Esophagus (tissue), 2 donors: ENCODE results near the gene ROCK1. TPM values are rescaled to one million over a fixed set of nuclear protein-coding genes. Genes with fewer than 3 reads are reported as not detected.

Experiments
- H3K27ac ChIP-seq, 2 donors: one replicate each; pipeline ENCODE4 v1.5.1; 2013; ENCODE audit warnings: low read depth in 2 of 2, mild to moderate bottlenecking in 2 of 2, inconsistent platforms in 1 of 2, low read length in 1 of 2, moderate library complexity in 1 of 2
- H3K27me3 ChIP-seq, 2 donors: one replicate each; pipeline ENCODE4 v1.6.1; 2013; ENCODE audit warnings: low read length in 2 of 2, control low read depth in 1 of 2, mild to moderate bottlenecking in 1 of 2; ENCODE audit not compliant: insufficient read depth in 2 of 2, control insufficient read depth in 1 of 2
- H3K36me3 ChIP-seq, 2 donors: one replicate each; pipeline ENCODE4 v1.6.1; 2013; ENCODE audit warnings: low read length in 1 of 2; ENCODE audit not compliant: control insufficient read depth in 2 of 2, insufficient read depth in 2 of 2
- H3K4me1 ChIP-seq, 2 donors: one replicate each; pipeline ENCODE4 v1.6.1; 2013; ENCODE audit warnings: low read length in 1 of 2; ENCODE audit not compliant: control insufficient read depth in 2 of 2, insufficient read depth in 2 of 2
- H3K4me3 ChIP-seq, 2 donors: one replicate each; pipeline ENCODE4 v1.5.1; 2013; ENCODE audit warnings: low read length in 2 of 2, mild to moderate bottlenecking in 2 of 2, low read depth in 1 of 2, moderate library complexity in 1 of 2
- H3K9me3 ChIP-seq, 2 donors: one replicate each; pipeline ENCODE4 v1.6.1; 2013; ENCODE audit warnings: mild to moderate bottlenecking in 2 of 2, low read depth in 1 of 2, low read length in 1 of 2, moderate library complexity in 1 of 2; ENCODE audit not compliant: control insufficient read depth in 2 of 2, insufficient read depth in 1 of 2
- WGBS, 2 donors: extraction: QIAGEN DNeasy Blood & Tissue Kit; methylation state at CpG; one replicate each; pipeline ENCODE4 v1.1.7; 2013; 5-methylcytosine and 5-hydroxymethylcytosine counted together
- polyA plus RNA-seq, 2 donors: library from polyadenylated mRNA; stranded (reverse); fragments of 200-250 nt; gene quantifications; one replicate each; pipeline ENCODE4 v1.2.3, GENCODE V29; 2013
- donor health status: healthy with polysubstance abuse.
- donor health status: Bipolar disorder and iron deficiency.

ROCK1 gene
- polyA plus RNA-seq, 2 donors: 6.0 to 8.8 TPM

DNA sequence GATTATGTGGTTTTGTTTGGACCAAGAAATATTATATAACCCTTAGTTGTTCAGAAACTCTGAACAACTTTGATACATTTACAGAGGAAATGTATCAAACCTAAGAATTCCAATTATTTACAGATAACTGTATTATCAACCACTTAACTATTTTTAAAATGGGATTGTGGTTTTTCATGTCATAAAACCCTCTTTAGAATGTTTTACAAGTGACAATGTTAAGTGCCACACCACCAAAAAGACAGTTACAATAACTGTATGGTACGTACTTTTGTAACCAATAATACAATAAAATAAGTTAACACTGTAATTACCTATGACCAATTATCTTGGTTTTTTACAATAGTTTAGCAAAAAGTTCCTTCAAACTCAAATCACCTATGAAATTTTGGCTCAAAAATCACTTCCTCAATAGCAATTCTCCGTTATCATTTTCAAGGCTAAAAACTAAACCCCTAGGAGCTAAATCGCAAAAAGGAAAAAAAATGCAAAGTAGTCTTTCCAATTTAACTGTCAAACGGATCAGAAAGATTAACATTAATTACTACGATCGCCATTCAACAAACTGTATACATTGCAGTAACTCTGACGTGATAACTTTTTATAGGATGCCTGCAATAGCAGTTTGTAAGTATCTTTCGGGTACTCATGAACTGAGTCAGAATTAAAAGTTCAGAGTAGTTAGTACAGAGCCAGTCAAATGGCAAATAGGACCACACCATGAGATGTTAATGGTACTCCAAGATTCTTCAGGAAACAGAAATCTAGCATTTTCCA is 1.5 kb downstream of the ROCK1 start:
- Histone ChIP-seq H3K27me3 (no peaks in the 10 kb centered on the region), H3K4me1 (no peaks in the 10 kb centered on the region), H3K9me3 (no peaks in the 10 kb centered on the region), H3K4me3 (peak overlapping the region; percentile 71 to 96), H3K36me3 (no peaks in the 10 kb centered on the region), H3K27ac (peak overlapping the region in 1 of 2 donors; percentile 99)
- 1% methylated on average over 8 of the region's 8 CpGs for WGBS, 2 donors

GRCh38 chr18:21105936-21106335 is 5.7 kb downstream of the ROCK1 start:
- 71 to 78% methylated on average over 3 of the region's 3 CpGs for WGBS, 2 donors
- Histone ChIP-seq H3K4me3 (no peak overlapping the region), H3K27ac (no peak overlapping the region), H3K36me3 (no peaks in the 10 kb centered on the region), H3K27me3 (no peaks in the 10 kb centered on the region), H3K9me3 (no peaks in the 10 kb centered on the region), H3K4me1 (no peaks in the 10 kb centered on the region)

DNA sequence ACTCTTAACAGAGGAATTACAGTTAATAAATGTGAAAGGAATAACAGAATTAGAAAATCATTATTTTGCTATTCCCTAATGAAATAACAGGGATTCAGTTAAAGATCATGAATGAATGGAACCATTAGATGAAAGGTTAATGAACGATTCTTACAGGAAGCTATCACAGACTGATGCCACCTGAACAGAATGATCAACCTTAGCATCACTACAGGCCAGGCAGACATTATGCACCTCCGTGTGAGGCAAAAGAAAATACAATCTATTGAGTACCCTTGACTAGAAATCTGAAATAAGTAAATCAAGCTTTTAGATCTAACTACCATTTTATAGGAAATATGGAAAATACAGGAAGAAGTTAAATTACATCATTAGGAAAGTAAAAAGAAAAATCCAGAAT is 10.4 kb downstream of the ROCK1 start:
- 71 to 76% methylated on average over 2 of the region's 2 CpGs for WGBS, 2 donors
- Histone ChIP-seq H3K4me3 (no peak overlapping the region), H3K27me3 (no peaks in the 10 kb centered on the region), H3K27ac (no peak overlapping the region), H3K4me1 (peaks cover 0 to 2% of the 10 kb centered on the region in 2 donors), H3K36me3 (no peaks in the 10 kb centered on the region), H3K9me3 (no peaks in the 10 kb centered on the region)

- Histone ChIP-seq H3K4me1 (peaks cover 0 to 2% of the 10 kb centered on the region in 2 donors), H3K27me3 (no peaks in the 10 kb centered on the region), H3K4me3 (no peak overlapping the region), H3K36me3 (no peaks in the 10 kb centered on the region), H3K27ac (no peak overlapping the region), H3K9me3 (no peaks in the 10 kb centered on the region)
- 71 to 80% methylated on average over 2 of the region's 2 CpGs for WGBS, 2 donors
Observed at GRCh38 chr18:21100678-21101077, 10.9 kb downstream of the ROCK1 start.

DNA sequence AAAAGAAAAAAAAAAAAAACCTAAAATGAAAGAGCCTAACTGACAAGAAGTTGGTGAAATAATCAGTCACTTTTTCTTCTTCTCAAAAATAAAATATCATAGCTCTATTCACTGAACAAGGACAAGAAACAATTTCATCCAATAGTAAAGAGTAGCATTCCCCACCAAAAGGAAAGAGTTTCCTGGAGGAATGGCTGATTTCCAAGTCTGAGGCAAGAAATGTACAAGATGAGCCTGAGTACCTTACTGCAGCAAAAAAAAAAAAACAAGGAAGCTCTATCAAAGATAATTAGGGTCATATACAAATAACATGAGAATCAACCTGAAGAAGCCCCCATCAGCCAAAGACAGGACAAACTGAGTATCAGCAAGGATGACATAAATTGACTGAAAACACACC is 11.5 kb downstream of the ROCK1 start:
- H3K36me3 ChIP-seq: no peaks in the 10 kb centered on the region
- peaks cover 0 to 2% of the 10 kb centered on the region in 2 donors for H3K4me1 ChIP-seq
- no peak overlapping the region for H3K4me3 ChIP-seq
- H3K27me3 ChIP-seq: no peaks in the 10 kb centered on the region
- no peaks in the 10 kb centered on the region for H3K9me3 ChIP-seq
- no peak overlapping the region for H3K27ac ChIP-seq

GRCh38 chr18:21099442-21099841 is 12.2 kb downstream of the ROCK1 start:
- no peaks in the 10 kb centered on the region for H3K36me3 ChIP-seq
- no peak overlapping the region for H3K4me3 ChIP-seq
- no peaks in the 10 kb centered on the region for H3K9me3 ChIP-seq
- 82 to 84% methylated on average over 9 of the region's 9 CpGs for WGBS, 2 donors
- H3K4me1 ChIP-seq: peaks cover 0 to 2% of the 10 kb centered on the region in 2 donors
- H3K27me3 ChIP-seq: no peaks in the 10 kb centered on the region
- no peak overlapping the region for H3K27ac ChIP-seq

- Histone ChIP-seq H3K27ac (no peak overlapping the region), H3K4me1 (peaks cover 0 to 2% of the 10 kb centered on the region in 2 donors), H3K4me3 (no peak overlapping the region), H3K9me3 (no peaks in the 10 kb centered on the region), H3K27me3 (no peaks in the 10 kb centered on the region), H3K36me3 (no peaks in the 10 kb centered on the region)
- WGBS, 2 donors: 92 to 96% methylated on average over 2 of the region's 2 CpGs
Observed at GRCh38 chr18:21096760-21097159, 14.9 kb downstream of the ROCK1 start.

- Histone ChIP-seq H3K27ac (no peak overlapping the region), H3K4me1 (peaks cover 0 to 2% of the 10 kb centered on the region in 2 donors), H3K9me3 (no peaks in the 10 kb centered on the region), H3K36me3 (no peaks in the 10 kb centered on the region), H3K27me3 (no peaks in the 10 kb centered on the region), H3K4me3 (no peak overlapping the region)
- 79 to 88% methylated on average over 3 of the region's 3 CpGs for WGBS, 2 donors
Observed at GRCh38 chr18:21093133-21093532, 18.5 kb downstream of the ROCK1 start.

DNA sequence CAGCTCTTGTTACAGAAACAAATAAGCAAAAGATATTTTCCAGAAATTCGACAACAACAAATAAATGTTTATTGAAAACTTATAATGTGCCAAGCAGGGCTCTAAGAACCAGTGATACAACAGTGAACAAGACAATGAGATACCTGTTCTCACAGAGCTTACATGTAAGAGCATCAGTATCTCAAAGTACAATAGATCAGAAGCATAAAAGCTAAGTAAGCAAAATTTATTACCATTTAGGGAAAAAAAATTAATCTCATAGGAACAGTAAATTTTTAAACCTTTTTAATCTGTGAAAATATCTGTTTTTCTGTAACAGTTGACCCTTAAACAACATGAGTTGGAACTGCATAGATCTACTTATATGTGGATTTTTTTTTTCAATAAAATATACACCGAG is 20.9 kb downstream of the ROCK1 start:
- Histone ChIP-seq H3K27me3 (no peaks in the 10 kb centered on the region), H3K4me1 (no peaks in the 10 kb centered on the region), H3K9me3 (no peaks in the 10 kb centered on the region), H3K4me3 (no peak overlapping the region), H3K36me3 (no peaks in the 10 kb centered on the region), H3K27ac (no peak overlapping the region)
- 94% methylated on average over 2 of the region's 2 CpGs for WGBS, 2 donors

GRCh38 chr18:21085579-21086166 is 25.9 kb downstream of the ROCK1 start:
- no peaks in the 10 kb centered on the region for H3K36me3 ChIP-seq
- no peak overlapping the region for H3K27ac ChIP-seq
- H3K4me3 ChIP-seq: no peak overlapping the region
- no peaks in the 10 kb centered on the region for H3K4me1 ChIP-seq
- 86 to 88% methylated on average over 3 of the region's 3 CpGs for WGBS, 2 donors
- no peaks in the 10 kb centered on the region for H3K27me3 ChIP-seq
- H3K9me3 ChIP-seq: no peaks in the 10 kb centered on the region
